Measurements from ENCODE around the gene BTBD2. TPM values are rescaled to one million over a fixed set of nuclear protein-coding genes. Genes with fewer than 3 reads are reported as not detected.

The BTBD2 gene
- total RNA-seq, 1 donor from 2014 or later, result 25.8 TPM

GRCh38 chr19:2022289-2022688, 6.8 kb upstream of the BTBD2 start:
- no peak overlapping the region for H3K27ac Mint-ChIP-seq
- H3K4me3 Mint-ChIP-seq, result no peak overlapping the region
- DNase-seq, result no peak
- peaks cover 3% of the 10 kb centered on the region for H3K4me1 Mint-ChIP-seq
- no peaks in the 10 kb centered on the region for H3K9me3 Mint-ChIP-seq
- H3K27me3 Mint-ChIP-seq, result peaks cover 3% of the 10 kb centered on the region
- peaks cover 2% of the 10 kb centered on the region for H3K36me3 Mint-ChIP-seq (ENCODE audit: low read depth)
- intact Hi-C loops (cut with micrococcal nuclease), result no loop called here

- Mint-ChIP-seq H3K4me3 (no peak overlapping the region), H3K27me3 (peaks cover 3% of the 10 kb centered on the region), H3K4me1 (peaks cover 3% of the 10 kb centered on the region)
These were observed 6.1 kb upstream of the BTBD2 start for GRCh38 chr19:2021453-2022140.

GRCh38 chr19:2018752-2019151, 3.2 kb upstream of the BTBD2 start:
- Mint-ChIP-seq H3K9me3 (no peaks in the 10 kb centered on the region), H3K27me3 (peaks cover 3% of the 10 kb centered on the region), H3K27ac (no peak overlapping the region), H3K36me3 (ENCODE audit: low read depth) (peaks cover 2% of the 10 kb centered on the region), H3K4me1 (peaks cover 6% of the 10 kb centered on the region), H3K4me3 (no peak overlapping the region)
- intact Hi-C loops (cut with micrococcal nuclease), result loop anchor here (2.0 to 10.0 kb wide), 5 partner anchors 24 to 134 kb away; partner anchors contain the start of gene AP3D1
- DNase-seq, result no peak

More at GRCh38 chr19:2021453-2022140, 6.1 kb upstream of the BTBD2 start:
- DNase-seq, result no peak
- intact Hi-C loops (cut with micrococcal nuclease), result no loop called here
- Mint-ChIP-seq H3K9me3 (no peaks in the 10 kb centered on the region), H3K36me3 (ENCODE audit: low read depth) (peaks cover 2% of the 10 kb centered on the region), H3K27ac (no peak overlapping the region)

- intact Hi-C loops (cut with micrococcal nuclease), result loop anchor here (2.0 to 10.0 kb wide), 3 partner anchors 71 to 136 kb away; partner anchors contain the start of gene AP3D1
- Mint-ChIP-seq H3K4me1 (peaks cover 8% of the 10 kb centered on the region), H3K36me3 (ENCODE audit: low read depth) (peaks cover 6% of the 10 kb centered on the region), H3K27ac (peak overlapping the region; percentile 35), H3K9me3 (no peaks in the 10 kb centered on the region), H3K4me3 (peak overlapping the region; percentile 82), H3K27me3 (no peaks in the 10 kb centered on the region)
- DNase-seq, result peak; percentile 88
These were observed 710 bp upstream of the BTBD2 start for GRCh38 chr19:2016041-2016807.

- H3K27ac Mint-ChIP-seq, result peak overlapping the region; percentile 73
- DNase-seq, result peak; percentile 79
- H3K4me3 Mint-ChIP-seq, result peak overlapping the region; percentile 72
- no peaks in the 10 kb centered on the region for H3K9me3 Mint-ChIP-seq
- intact Hi-C loops (cut with micrococcal nuclease), result loop anchor here (5.0 to 10.0 kb wide), 2 partner anchors 90 to 137 kb away; partner anchors contain the start of gene AP3D1
- peaks cover 6% of the 10 kb centered on the region for H3K36me3 Mint-ChIP-seq (ENCODE audit: low read depth)
- peaks cover 8% of the 10 kb centered on the region for H3K4me1 Mint-ChIP-seq
- H3K27me3 Mint-ChIP-seq, result no peaks in the 10 kb centered on the region
These were observed 545 bp downstream of the BTBD2 start for GRCh38 chr19:2014731-2015607.

GRCh38 chr19:2014131-2014571, 1.4 kb downstream of the BTBD2 start:
- H3K27me3 Mint-ChIP-seq, result no peaks in the 10 kb centered on the region
- H3K9me3 Mint-ChIP-seq, result no peaks in the 10 kb centered on the region
- peaks cover 6% of the 10 kb centered on the region for H3K36me3 Mint-ChIP-seq (ENCODE audit: low read depth)
- H3K27ac Mint-ChIP-seq, result no peak overlapping the region
- H3K4me3 Mint-ChIP-seq, result peak overlapping the region; percentile 72
- intact Hi-C loops (cut with micrococcal nuclease), result loop anchor here (10.0 kb wide), 1 partner anchor 89 kb away; no protein-coding TSS in a partner anchor
- no peak for DNase-seq
- H3K4me1 Mint-ChIP-seq, result peaks cover 4% of the 10 kb centered on the region

GRCh38 chr19:2013683-2013961, 1.9 kb downstream of the BTBD2 start:
- Mint-ChIP-seq H3K4me3 (peak overlapping the region; percentile 72), H3K9me3 (no peaks in the 10 kb centered on the region), H3K27ac (peak overlapping the region; percentile 48), H3K36me3 (ENCODE audit: low read depth) (peaks cover 6% of the 10 kb centered on the region), H3K27me3 (no peaks in the 10 kb centered on the region), H3K4me1 (peaks cover 4% of the 10 kb centered on the region)
- no peak for DNase-seq
- intact Hi-C loops (cut with micrococcal nuclease), result loop anchor here (10.0 kb wide), 1 partner anchor 89 kb away; no protein-coding TSS in a partner anchor

DNA sequence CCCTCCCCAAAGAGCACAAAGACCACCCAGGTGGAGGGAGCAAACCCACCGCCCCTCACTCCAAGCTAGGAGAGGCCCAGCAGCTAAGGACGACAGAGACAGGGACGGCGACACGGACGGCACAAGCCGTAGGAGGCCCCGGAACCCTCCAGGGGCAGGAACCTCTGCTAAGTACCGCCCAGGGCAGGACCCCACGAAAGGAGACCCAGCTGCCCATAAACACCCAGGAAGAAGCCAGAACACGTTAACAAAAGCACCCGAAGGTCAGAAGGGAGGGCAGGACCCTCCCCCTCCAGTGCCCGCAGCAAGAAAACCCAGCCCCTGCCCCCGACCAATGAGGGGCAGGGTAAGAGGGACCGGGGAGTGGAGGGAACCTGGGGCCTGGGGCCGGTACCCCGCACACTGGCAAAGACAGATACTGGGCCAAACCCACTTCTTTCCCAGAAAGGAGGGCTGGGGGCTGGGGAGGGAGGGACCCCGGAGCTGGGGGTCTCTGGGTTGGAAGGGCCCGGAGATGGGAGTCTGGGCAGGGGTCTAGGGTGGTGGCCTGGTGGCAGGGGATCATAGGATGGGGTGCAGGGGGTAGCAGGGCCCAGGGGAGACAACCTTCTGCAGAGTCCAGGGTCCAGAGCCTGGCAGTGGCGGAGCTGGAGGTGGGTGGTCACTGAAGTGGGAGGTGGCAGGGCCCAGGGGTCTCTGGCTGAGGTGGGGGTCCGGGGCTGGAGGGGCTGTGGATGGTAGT, 2.4 kb downstream of the BTBD2 start:
- no peaks in the 10 kb centered on the region for H3K27me3 Mint-ChIP-seq
- no peak for DNase-seq
- peak overlapping the region; percentile 48 for H3K27ac Mint-ChIP-seq
- intact Hi-C loops (cut with micrococcal nuclease), result loop anchor here (10.0 kb wide), 1 partner anchor 88 kb away; no protein-coding TSS in a partner anchor
- peaks cover 6% of the 10 kb centered on the region for H3K36me3 Mint-ChIP-seq (ENCODE audit: low read depth)
- H3K9me3 Mint-ChIP-seq, result no peaks in the 10 kb centered on the region
- H3K4me3 Mint-ChIP-seq, result no peak overlapping the region
- H3K4me1 Mint-ChIP-seq, result peaks cover 4% of the 10 kb centered on the region

DNA sequence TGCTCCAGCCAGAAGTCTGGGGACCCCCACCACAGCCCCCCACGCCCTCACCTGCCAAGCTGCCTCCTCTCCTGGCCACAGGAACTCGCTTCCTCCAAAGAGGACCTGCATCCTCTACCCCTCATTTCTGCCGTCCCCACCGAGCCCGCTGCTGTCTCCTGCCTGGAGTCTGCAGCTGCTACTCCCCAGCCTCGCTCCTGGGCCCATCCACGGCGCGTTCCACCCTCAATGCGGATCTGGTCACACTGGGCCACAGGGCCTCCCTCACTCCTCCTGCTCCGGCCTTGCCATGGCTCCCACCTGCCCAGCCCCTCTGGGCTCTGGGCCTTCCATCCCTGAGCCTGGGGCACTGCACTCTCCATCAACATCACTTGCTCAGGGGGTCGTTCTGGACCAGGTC, 4.3 kb downstream of the BTBD2 start:
- intact Hi-C loops (cut with micrococcal nuclease), result loop anchor here (10.0 kb wide), 1 partner anchor 86 kb away; no protein-coding TSS in a partner anchor
- Mint-ChIP-seq H3K4me3 (no peak overlapping the region), H3K9me3 (no peaks in the 10 kb centered on the region), H3K4me1 (peaks cover 4% of the 10 kb centered on the region), H3K27ac (no peak overlapping the region), H3K27me3 (no peaks in the 10 kb centered on the region), H3K36me3 (ENCODE audit: low read depth) (peaks cover 6% of the 10 kb centered on the region)
- no peak for DNase-seq

DNA sequence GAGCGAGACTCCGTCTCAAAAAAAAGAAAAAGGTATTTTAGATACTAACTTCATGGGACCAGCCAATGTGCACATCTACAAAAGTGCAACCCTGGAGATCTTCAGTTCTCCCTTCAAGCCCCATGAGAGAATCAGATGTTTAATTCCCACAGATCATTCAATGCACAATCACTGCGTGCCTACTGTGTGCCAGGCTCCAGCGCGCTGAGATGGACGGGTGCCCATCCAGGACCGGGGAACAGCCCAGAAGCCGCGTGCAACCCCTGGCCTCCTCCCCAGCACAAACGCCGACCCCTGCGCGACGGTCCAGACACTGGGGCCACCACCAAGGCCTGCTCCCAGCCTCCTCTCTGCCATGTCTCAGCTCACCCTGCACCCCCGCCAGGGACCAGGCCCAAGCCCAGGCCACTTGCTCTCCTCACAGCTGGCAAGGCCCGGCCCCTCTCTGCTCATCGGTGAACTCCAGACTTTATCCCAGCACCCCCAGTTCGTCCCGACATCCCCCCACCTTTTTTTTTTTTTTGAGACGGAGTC, 5.3 kb downstream of the BTBD2 start:
- H3K4me1 Mint-ChIP-seq, result peaks cover 2% of the 10 kb centered on the region
- H3K4me3 Mint-ChIP-seq, result no peak overlapping the region
- no peaks in the 10 kb centered on the region for H3K27me3 Mint-ChIP-seq
- no peaks in the 10 kb centered on the region for H3K9me3 Mint-ChIP-seq
- intact Hi-C loops (cut with micrococcal nuclease), result loop anchor here (10.0 kb wide), 1 partner anchor 85 kb away; no protein-coding TSS in a partner anchor
- no peak for DNase-seq
- H3K27ac Mint-ChIP-seq, result no peak overlapping the region
- H3K36me3 Mint-ChIP-seq (ENCODE audit: low read depth), result peaks cover 6% of the 10 kb centered on the region

DNA sequence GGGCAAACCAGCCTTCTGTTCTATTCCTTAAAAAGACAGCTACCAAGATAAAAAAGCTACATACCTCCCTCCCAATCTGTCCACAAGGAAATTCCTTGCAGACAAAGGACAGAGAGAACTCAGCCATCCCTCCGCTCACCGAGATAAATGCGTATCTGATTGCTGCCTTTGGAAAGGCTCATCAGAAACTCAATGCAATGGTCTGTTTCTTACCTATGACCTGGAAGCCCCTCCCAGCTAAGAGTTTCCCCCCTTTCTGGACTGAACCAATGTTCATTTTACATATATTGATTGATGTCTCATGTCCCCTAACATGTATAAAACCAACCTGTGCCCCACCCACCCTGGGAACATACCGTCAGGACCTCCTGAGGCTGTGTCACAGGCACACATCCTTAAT, 11.6 kb downstream of the BTBD2 start:
- intact Hi-C loops (cut with micrococcal nuclease), result no loop called here
- Mint-ChIP-seq H3K36me3 (ENCODE audit: low read depth) (peaks cover 10% of the 10 kb centered on the region), H3K27me3 (no peaks in the 10 kb centered on the region), H3K27ac (no peak overlapping the region), H3K4me1 (no peaks in the 10 kb centered on the region), H3K4me3 (no peak overlapping the region), H3K9me3 (no peaks in the 10 kb centered on the region)
- DNase-seq, result no peak

DNA sequence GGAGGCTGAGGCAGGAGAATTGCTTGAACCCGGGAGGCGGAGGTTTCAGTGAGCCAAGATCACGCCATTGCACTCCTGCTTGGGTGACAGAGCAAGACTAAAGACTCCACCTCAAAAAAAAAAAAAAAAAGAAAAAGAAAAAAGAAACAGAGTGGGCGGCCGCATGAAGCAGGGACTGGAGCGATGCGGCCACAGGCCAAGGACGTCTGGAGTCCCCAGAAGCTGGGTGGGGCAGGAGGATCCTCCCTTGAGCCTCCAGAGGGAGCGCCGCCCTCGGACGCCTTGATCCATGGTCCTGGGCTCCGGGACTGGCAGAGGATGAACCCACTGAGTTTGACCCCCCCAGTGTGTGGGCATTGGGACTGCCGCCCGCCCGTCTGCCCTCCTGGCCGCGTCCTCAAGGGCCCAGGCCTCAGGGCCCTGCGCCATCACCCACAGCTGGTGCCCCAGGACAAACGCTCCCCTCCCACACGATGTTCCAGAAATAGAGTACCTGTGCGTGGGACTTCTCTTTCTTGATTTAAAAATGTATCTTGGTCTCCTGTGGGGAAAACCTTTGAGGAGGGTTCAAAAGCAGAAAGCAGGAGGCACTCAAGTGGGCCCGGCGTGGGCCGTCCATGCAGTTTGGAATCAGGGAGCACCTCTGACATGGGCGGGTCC, 15.5 kb downstream of the BTBD2 start:
- no peak overlapping the region for H3K27ac Mint-ChIP-seq
- DNase-seq, result no peak
- no peaks in the 10 kb centered on the region for H3K27me3 Mint-ChIP-seq
- intact Hi-C loops (cut with micrococcal nuclease), result no loop called here
- peaks cover 21% of the 10 kb centered on the region for H3K36me3 Mint-ChIP-seq (ENCODE audit: low read depth)
- H3K4me3 Mint-ChIP-seq, result no peak overlapping the region
- no peaks in the 10 kb centered on the region for H3K9me3 Mint-ChIP-seq
- no peaks in the 10 kb centered on the region for H3K4me1 Mint-ChIP-seq

All from activated CD4-positive, alpha-beta T cell treated with anti-CD3 and anti-CD28 coated beads, Interleukin-2, amount 10 ng/mL, durations not matched to agents 24 days and 14 days (primary cell).